Ovary (tissue), 9 donors: ENCODE results near the gene MYOG. TPM values are rescaled to one million over a fixed set of nuclear protein-coding genes. Genes with fewer than 3 reads are reported as not detected.

Experiments used
- DNase-seq, 5 donors: peaks; one replicate each; pipeline ENCODE4 v3.0.0-alpha.2; 2019 to 2020
- H3K27ac ChIP-seq, 2 donors: fragments of 200-600 bp; one replicate each; pipeline versions ENCODE4 v1.5.1 to v1.8.0; 2019 to 2022
- H3K27me3 ChIP-seq: fragments of 200-600 bp; one replicate; pipeline ENCODE4 v1.8.0; 2022
- H3K36me3 ChIP-seq: fragments of 200-600 bp; sonication (generic); one replicate; pipeline ENCODE4 v1.5.1; 2019
- H3K4me1 ChIP-seq: one replicate; pipeline ENCODE4 v1.8.1; 2013; ENCODE audit warnings: mild to moderate bottlenecking, moderate library complexity; ENCODE audit not compliant: insufficient read depth
- H3K4me3 ChIP-seq: fragments of 200-600 bp; sonication (generic); one replicate; pipeline ENCODE4 v1.5.1; 2017
- H3K9me3 ChIP-seq, 2 donors: fragments of 200-600 bp in 1 of 2; sonication (generic) in 1 of 2; one replicate each; pipeline versions ENCODE4 v1.5.1 to v1.8.1; 2013 to 2019; ENCODE audit warnings: mild to moderate bottlenecking in 1 of 2, moderate library complexity in 1 of 2
- CTCF ChIP-seq, 3 donors: fragments of 450-650 bp in 2 of 3; fragments of 200-600 bp in 1 of 3; IDR thresholded peaks; one replicate each; pipeline versions ENCODE4 v1.5.1 to v1.8.0; 2016 to 2022; ENCODE audit warnings: antibody characterized with exemption in 3 of 3, mild to moderate bottlenecking in 1 of 3
- EP300 ChIP-seq: sonication (generic); formaldehyde crosslinking; IDR thresholded peaks from one replicate; pipeline ENCODE4 v1.6.1; 2017; ENCODE audit warnings: antibody characterized with exemption
- POLR2A ChIP-seq: fragments of 450-650 bp; IDR thresholded peaks from one replicate; pipeline ENCODE4 v1.6.1; 2017; ENCODE audit warnings: antibody characterized with exemption, mild to moderate bottlenecking, moderate library complexity
- WGBS, 3 donors: extraction: QIAGEN DNeasy Blood & Tissue Kit in 1 of 3; methylation state at CpG; one replicate each; pipeline versions ENCODE4 v1.1.5 to v1.1.7; 2013 to 2017; 5-methylcytosine and 5-hydroxymethylcytosine counted together
- intact Hi-C, 4 donors: fragments of 100-400 bp; cut with DNase I; formaldehyde crosslinking; loops; one replicate each; pipeline versions ENCODE4 v1.11.0 to v1.15.1; 2022 to 2023
- polyA plus RNA-seq, 2 donors: library from polyadenylated mRNA; stranded (reverse); fragments of 200-250 nt in 1 of 2; fragments of 350-450 nt in 1 of 2; fragmentation: Illumina TruSeq in 1 of 2; extraction: RNeasy Lipid Tissue Mini Kit (QIAGEN cat#74804) in 1 of 2; gene quantifications; one replicate each; pipeline ENCODE4 v1.2.3, GENCODE V29; 2013 to 2014
- total RNA-seq, 7 donors: library from RNA; depleted of rRNA in 2 of 7; stranded (reverse); fragments of >200 nt in 2 of 7; fragmentation: NEBNext Ultra II Directional in 3 of 7; extraction: Animal tissue kit (Norgen Biotek cat#: 25700) in 3 of 7; gene quantifications; one replicate each; pipeline versions ENCODE4 v1.1.0 to v1.2.4, GENCODE V29; 2016 to 2023
- donor health status: DM: no; HTN: no; CAD: no; lungs with moderate emphysema.
- donor health status: DM: no; HTN: no; CAD: no.
- donor health status: Bipolar disorder and iron deficiency.
- donor health status: DM: yes; HTN: yes; CAD: no.
- donor health status: DM: no; HTN: no; CAD: no.
- donor health status: DM: yes; HTN: yes; CAD: no.

Gene MYOG
- total and polyA plus RNA-seq, 9 donors, result not detected

GRCh38 chr1:203093754-203094410, 8.1 kb upstream of the MYOG start:
- H3K4me1 ChIP-seq, result no peaks in the 10 kb centered on the region

GRCh38 chr1:203091761-203092330, 6.0 kb upstream of the MYOG start:
- intact Hi-C loops, result no loop called here
- Histone ChIP-seq H3K27ac (no peak overlapping the region), H3K27me3 (no peaks in the 10 kb centered on the region), H3K4me3 (no peak overlapping the region), H3K36me3 (no peaks in the 10 kb centered on the region), H3K4me1 (no peaks in the 10 kb centered on the region), H3K9me3 (peaks cover 0 to 4% of the 10 kb centered on the region in 2 donors)
- 70 to 74% (median 71%) methylated on average over 6 of the region's 6 CpGs for WGBS, 3 donors
- TF ChIP-seq EP300 (no peak), POLR2A (no peak), CTCF (IDR thresholded peaks at IDR 0.05) (no peak)
- no peak for DNase-seq

More at GRCh38 chr1:203093754-203094410, 8.1 kb upstream of the MYOG start:
- H3K36me3 ChIP-seq, result no peaks in the 10 kb centered on the region
- no peak overlapping the region for H3K4me3 ChIP-seq
- no peak overlapping the region for H3K27ac ChIP-seq
- no peak for DNase-seq
- WGBS, 3 donors, result 72 to 81% (median 80%) methylated on average over 1 of the region's 1 CpG
- intact Hi-C loops, result no loop called here
- no peaks in the 10 kb centered on the region for H3K27me3 ChIP-seq
- TF ChIP-seq EP300 (no peak), POLR2A (no peak), CTCF (IDR thresholded peaks at IDR 0.05) (no peak)
- H3K9me3 ChIP-seq, result peaks cover 0 to 4% of the 10 kb centered on the region in 2 donors

- Histone ChIP-seq H3K27me3 (no peaks in the 10 kb centered on the region), H3K9me3 (peaks cover 0 to 4% of the 10 kb centered on the region in 2 donors), H3K27ac (no peak overlapping the region), H3K4me3 (no peak overlapping the region), H3K4me1 (no peaks in the 10 kb centered on the region), H3K36me3 (no peaks in the 10 kb centered on the region)
- TF ChIP-seq POLR2A (no peak), CTCF (IDR thresholded peaks at IDR 0.05) (no peak), EP300 (no peak)
- intact Hi-C loops, result no loop called here
- 76 to 89% (median 81%) methylated on average over 4 of the region's 4 CpGs for WGBS, 3 donors
- DNase-seq, result no peak
Measured at GRCh38 chr1:203091199-203091477, 5.3 kb upstream of the MYOG start.

- no peak overlapping the region for H3K27ac ChIP-seq
- no peak overlapping the region for H3K4me3 ChIP-seq
- peaks cover 0 to 4% of the 10 kb centered on the region in 2 donors for H3K9me3 ChIP-seq
- no peaks in the 10 kb centered on the region for H3K36me3 ChIP-seq
- no peak for DNase-seq
- H3K4me1 ChIP-seq, result no peaks in the 10 kb centered on the region
- 59 to 61% (median 59%) methylated on average over 6 of the region's 6 CpGs for WGBS, 3 donors
- TF ChIP-seq POLR2A (no peak), CTCF (IDR thresholded peaks at IDR 0.05) (no peak), EP300 (no peak)
- intact Hi-C loops, result no loop called here
- H3K27me3 ChIP-seq, result no peaks in the 10 kb centered on the region
Measured at GRCh38 chr1:203090421-203091198, 4.8 kb upstream of the MYOG start.
